ENCODE results near the gene SLC12A9. TPM values are rescaled to one million over a fixed set of nuclear protein-coding genes. Genes with fewer than 3 reads are reported as not detected.

The SLC12A9 gene
- polyA plus RNA-seq, 1 experiment, result 23.1 TPM

- DNase-seq (ENCODE audit: low read depth), result no peak
- Histone ChIP-seq H3K36me3 (ENCODE audit: control insufficient read depth, insufficient read depth, low read length) (peaks cover 35% of the 10 kb centered on the region), H3K27me3 (ENCODE audit: control insufficient read depth, insufficient read depth, low read length) (no peaks in the 10 kb centered on the region), H3K4me3 (ENCODE audit: low read depth, low read length) (no peak overlapping the region)
- TF ChIP-seq CTCF (IDR thresholded peaks at IDR 0.05; ENCODE audit: insufficient read depth, low read depth, low read length), result no peak
- POLR2A ChIA-PET, result no interaction called here
- CTCF ChIA-PET, result interaction anchor here (0.9 to 3.0 kb wide), 2 partner anchors 9 kb away, joined by 4 to 12 read pairs; partner anchors contain the start of gene EPHB4
These were observed 35.4 kb upstream of the SLC12A9 start for GRCh38 chr7:100817097-100817496.

DNA sequence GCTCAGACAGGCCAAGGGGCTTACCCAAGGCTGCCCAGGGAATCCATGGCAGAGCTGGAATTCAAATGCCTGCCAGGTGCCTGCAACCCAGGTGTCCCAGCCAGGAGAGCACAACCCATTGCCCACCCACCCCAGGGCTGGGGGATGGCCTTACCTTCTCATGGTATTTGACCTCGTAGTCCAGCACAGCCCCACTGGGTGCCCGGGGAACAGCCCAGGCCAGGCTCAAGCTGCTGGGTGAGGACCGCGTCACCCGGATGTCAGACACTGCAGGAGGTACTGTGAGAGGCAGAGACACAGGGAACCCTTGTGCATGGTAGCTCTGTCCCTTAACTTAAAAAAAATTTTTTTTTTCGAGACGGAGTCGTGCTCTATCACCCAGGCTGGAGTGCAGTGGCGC is 34.1 kb upstream of the SLC12A9 start:
- Histone ChIP-seq H3K4me3 (ENCODE audit: low read depth, low read length) (no peak overlapping the region), H3K36me3 (ENCODE audit: control insufficient read depth, insufficient read depth, low read length) (peaks cover 33% of the 10 kb centered on the region), H3K27me3 (ENCODE audit: control insufficient read depth, insufficient read depth, low read length) (no peaks in the 10 kb centered on the region)
- no peak for TF ChIP-seq CTCF (IDR thresholded peaks at IDR 0.05; ENCODE audit: insufficient read depth, low read depth, low read length)
- POLR2A ChIA-PET, result no interaction called here
- DNase-seq (ENCODE audit: low read depth), result no peak
- CTCF ChIA-PET, result interaction anchor here (0.6 to 1.3 kb wide), 4 partner anchors 9 to 34 kb away, joined by 3 to 8 read pairs (median 4); partner anchors contain the start of genes EPHB4 and SLC12A9

- CTCF ChIA-PET, result interaction anchor here (1.0 to 1.3 kb wide), 2 partner anchors 9 to 33 kb away, joined by 3 to 8 read pairs; partner anchors contain the start of genes EPHB4 and SLC12A9
- DNase-seq (ENCODE audit: low read depth), result no peak
- POLR2A ChIA-PET, result no interaction called here
- no peak for TF ChIP-seq CTCF (IDR thresholded peaks at IDR 0.05; ENCODE audit: insufficient read depth, low read depth, low read length)
- no peaks in the 10 kb centered on the region for H3K27me3 ChIP-seq (ENCODE audit: control insufficient read depth, insufficient read depth, low read length)
- H3K36me3 ChIP-seq (ENCODE audit: control insufficient read depth, insufficient read depth, low read length), result peaks cover 34% of the 10 kb centered on the region
- no peak overlapping the region for H3K4me3 ChIP-seq (ENCODE audit: low read depth, low read length)
These were observed 33.7 kb upstream of the SLC12A9 start for GRCh38 chr7:100818825-100819224.

DNA sequence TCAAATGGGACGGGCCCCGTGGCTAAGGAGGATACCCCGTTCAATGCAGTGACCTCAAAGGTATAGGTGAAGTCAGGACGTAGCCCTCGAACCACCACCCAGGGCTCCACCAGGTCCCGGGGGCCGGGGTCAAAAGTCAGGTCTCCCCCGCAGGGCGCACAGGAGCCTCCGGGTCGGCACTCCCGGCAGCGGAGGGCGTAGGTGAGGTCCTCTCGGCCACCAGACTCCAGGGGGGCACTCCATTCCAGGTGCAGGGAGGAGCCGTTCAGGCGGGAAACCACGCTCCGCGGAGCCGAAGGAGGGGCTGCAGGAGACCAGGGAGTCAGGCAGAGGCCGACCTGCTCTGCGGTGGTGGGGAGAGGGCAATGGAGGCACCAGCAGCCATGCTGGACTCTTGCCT is 32.9 kb upstream of the SLC12A9 start:
- peaks cover 34% of the 10 kb centered on the region for H3K36me3 ChIP-seq (ENCODE audit: control insufficient read depth, insufficient read depth, low read length)
- no peak for DNase-seq (ENCODE audit: low read depth)
- CTCF ChIA-PET, result interaction anchor here (1.0 kb wide), 1 partner anchor 8 kb away, joined by 3 read pairs; the partner anchor contains the start of gene EPHB4
- H3K27me3 ChIP-seq (ENCODE audit: control insufficient read depth, insufficient read depth, low read length), result no peaks in the 10 kb centered on the region
- POLR2A ChIA-PET, result no interaction called here
- TF ChIP-seq CTCF (IDR thresholded peaks at IDR 0.05; ENCODE audit: insufficient read depth, low read depth, low read length), result no peak
- no peak overlapping the region for H3K4me3 ChIP-seq (ENCODE audit: low read depth, low read length)

DNA sequence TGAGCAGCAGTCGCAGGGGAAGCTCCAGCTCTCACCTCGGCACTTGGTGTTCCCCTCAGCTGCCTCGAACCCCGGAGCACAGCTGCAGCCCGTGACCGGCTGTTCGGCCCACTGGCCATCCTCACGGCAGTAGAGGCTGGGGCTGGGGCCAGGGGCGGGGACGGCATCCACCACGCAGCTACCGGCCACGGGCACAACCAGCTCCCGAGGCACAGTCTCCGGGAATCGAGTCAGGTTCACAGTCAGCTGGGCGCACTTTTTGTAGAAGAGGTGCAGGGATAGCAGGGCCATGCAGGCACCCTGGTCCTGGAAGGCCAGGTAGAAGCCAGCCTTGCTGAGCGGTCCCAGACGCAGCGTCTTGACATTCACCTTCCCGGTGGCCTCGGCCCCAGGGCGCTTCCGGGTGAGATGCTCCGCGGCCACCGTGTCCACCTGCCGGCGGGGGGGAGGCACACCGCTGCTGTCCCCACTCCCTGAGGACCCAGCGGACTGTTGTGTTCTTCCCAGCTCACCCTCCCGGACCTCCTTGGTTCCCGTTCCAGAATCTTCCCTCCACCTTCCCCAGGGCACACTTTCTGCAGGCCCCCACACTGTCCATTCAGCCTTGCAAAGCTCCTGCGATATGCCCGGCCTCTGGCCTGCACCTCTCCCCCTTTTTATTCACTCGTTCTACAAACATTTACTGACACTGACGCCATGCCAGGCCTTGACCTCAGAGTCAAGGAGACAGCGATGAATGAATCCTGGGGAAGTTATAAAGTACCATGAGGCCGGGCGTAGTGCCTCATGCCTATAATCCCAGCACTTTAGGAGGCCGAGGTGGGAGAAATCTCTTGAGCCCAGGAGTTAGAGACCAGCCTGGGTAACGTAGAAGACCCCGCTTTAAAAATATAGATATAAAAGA is 30.0 kb upstream of the SLC12A9 start:
- POLR2A ChIA-PET, result no interaction called here
- DNase-seq (ENCODE audit: low read depth), result no peak
- Histone ChIP-seq H3K36me3 (ENCODE audit: control insufficient read depth, insufficient read depth, low read length) (peaks cover 26% of the 10 kb centered on the region), H3K4me3 (ENCODE audit: low read depth, low read length) (no peak overlapping the region), H3K27me3 (ENCODE audit: control insufficient read depth, insufficient read depth, low read length) (no peaks in the 10 kb centered on the region)
- CTCF ChIA-PET, result interaction anchor here (1.7 to 2.0 kb wide), 2 partner anchors 23 to 29 kb away, joined by 4 to 6 read pairs; no protein-coding TSS in a partner anchor
- TF ChIP-seq CTCF (IDR thresholded peaks at IDR 0.05; ENCODE audit: insufficient read depth, low read depth, low read length), result no peak

Measured in BJ (cell line).